Activated naive CD4-positive, alpha-beta T cell treated with anti-CD3 and anti-CD28 coated beads, Interleukin-2, amount 50 U/mL, for 24 hours (primary cell): ENCODE results near the gene UFD1.

Source experiments
- H3K27ac Mint-ChIP-seq: one replicate; pipeline ENCODE4 v1.8.0; 2021; ENCODE audit warnings: mild to moderate bottlenecking, mixed read lengths
- H3K27me3 Mint-ChIP-seq: one replicate; pipeline ENCODE4 v1.8.0; 2021; ENCODE audit warnings: mixed read lengths
- H3K36me3 Mint-ChIP-seq: one replicate; pipeline ENCODE4 v1.8.0; 2021; ENCODE audit warnings: mixed read lengths
- H3K4me1 Mint-ChIP-seq: one replicate; pipeline ENCODE4 v1.8.0; 2021; ENCODE audit warnings: mixed read lengths
- H3K4me3 Mint-ChIP-seq: one replicate; pipeline ENCODE4 v1.8.0; 2021; ENCODE audit warnings: mild to moderate bottlenecking, mixed read lengths
- H3K9me3 Mint-ChIP-seq: one replicate; pipeline ENCODE4 v1.8.0; 2021; ENCODE audit warnings: mixed read lengths

UFD1 gene

GRCh38 chr22:19412923-19413322 is 66.1 kb downstream of the UFD1 start:
- Mint-ChIP-seq H3K4me1 (peaks cover 37% of the 10 kb centered on the region), H3K9me3 (no peaks in the 10 kb centered on the region), H3K27me3 (no peaks in the 10 kb centered on the region), H3K36me3 (peaks cover 7% of the 10 kb centered on the region), H3K4me3 (no peak overlapping the region), H3K27ac (no peak overlapping the region)

- H3K36me3 Mint-ChIP-seq, result peaks cover 7% of the 10 kb centered on the region
- H3K27ac Mint-ChIP-seq, result no peak overlapping the region
- H3K4me3 Mint-ChIP-seq, result no peak overlapping the region
- H3K27me3 Mint-ChIP-seq, result no peaks in the 10 kb centered on the region
- H3K9me3 Mint-ChIP-seq, result no peaks in the 10 kb centered on the region
- H3K4me1 Mint-ChIP-seq, result peaks cover 34% of the 10 kb centered on the region
Measured at GRCh38 chr22:19412478-19412877, 66.5 kb downstream of the UFD1 start.

- no peaks in the 10 kb centered on the region for H3K9me3 Mint-ChIP-seq
- no peak overlapping the region for H3K4me3 Mint-ChIP-seq
- no peaks in the 10 kb centered on the region for H3K27me3 Mint-ChIP-seq
- peaks cover 9% of the 10 kb centered on the region for H3K36me3 Mint-ChIP-seq
- peaks cover 30% of the 10 kb centered on the region for H3K4me1 Mint-ChIP-seq
- H3K27ac Mint-ChIP-seq, result no peak overlapping the region
Measured at GRCh38 chr22:19411690-19412045, 67.3 kb downstream of the UFD1 start.

GRCh38 chr22:19410941-19411689 is 67.9 kb downstream of the UFD1 start:
- H3K4me3 Mint-ChIP-seq, result no peak overlapping the region
- H3K36me3 Mint-ChIP-seq, result peaks cover 12% of the 10 kb centered on the region
- no peak overlapping the region for H3K27ac Mint-ChIP-seq
- H3K27me3 Mint-ChIP-seq, result no peaks in the 10 kb centered on the region
- peaks cover 29% of the 10 kb centered on the region for H3K4me1 Mint-ChIP-seq
- no peaks in the 10 kb centered on the region for H3K9me3 Mint-ChIP-seq

GRCh38 chr22:19407649-19408606 is 71.1 kb downstream of the UFD1 start:
- H3K36me3 Mint-ChIP-seq, result peaks cover 11% of the 10 kb centered on the region
- H3K27ac Mint-ChIP-seq, result no peak overlapping the region
- no peaks in the 10 kb centered on the region for H3K27me3 Mint-ChIP-seq
- peaks cover 15% of the 10 kb centered on the region for H3K4me1 Mint-ChIP-seq
- no peak overlapping the region for H3K4me3 Mint-ChIP-seq
- H3K9me3 Mint-ChIP-seq, result no peaks in the 10 kb centered on the region

- Mint-ChIP-seq H3K36me3 (peaks cover 11% of the 10 kb centered on the region), H3K4me3 (no peak overlapping the region), H3K4me1 (peaks cover 5% of the 10 kb centered on the region), H3K9me3 (no peaks in the 10 kb centered on the region), H3K27me3 (no peaks in the 10 kb centered on the region), H3K27ac (no peak overlapping the region)
Measured at GRCh38 chr22:19406846-19407245, 72.1 kb downstream of the UFD1 start.

GRCh38 chr22:19406281-19406811 is 72.6 kb downstream of the UFD1 start:
- Mint-ChIP-seq H3K4me1 (no peaks in the 10 kb centered on the region), H3K36me3 (peaks cover 11% of the 10 kb centered on the region), H3K27ac (no peak overlapping the region), H3K4me3 (no peak overlapping the region), H3K27me3 (no peaks in the 10 kb centered on the region), H3K9me3 (no peaks in the 10 kb centered on the region)

GRCh38 chr22:19405652-19406051 is 73.3 kb downstream of the UFD1 start:
- Mint-ChIP-seq H3K27me3 (no peaks in the 10 kb centered on the region), H3K27ac (no peak overlapping the region), H3K4me3 (no peak overlapping the region), H3K9me3 (no peaks in the 10 kb centered on the region), H3K36me3 (peaks cover 11% of the 10 kb centered on the region), H3K4me1 (no peaks in the 10 kb centered on the region)

- H3K27me3 Mint-ChIP-seq, result no peaks in the 10 kb centered on the region
- no peak overlapping the region for H3K4me3 Mint-ChIP-seq
- peaks cover 15% of the 10 kb centered on the region for H3K36me3 Mint-ChIP-seq
- H3K4me1 Mint-ChIP-seq, result no peaks in the 10 kb centered on the region
- no peaks in the 10 kb centered on the region for H3K9me3 Mint-ChIP-seq
- no peak overlapping the region for H3K27ac Mint-ChIP-seq
Measured at GRCh38 chr22:19405133-19405532, 73.9 kb downstream of the UFD1 start.

- Mint-ChIP-seq H3K4me1 (no peaks in the 10 kb centered on the region), H3K27me3 (no peaks in the 10 kb centered on the region), H3K9me3 (no peaks in the 10 kb centered on the region), H3K4me3 (no peak overlapping the region), H3K36me3 (peaks cover 16% of the 10 kb centered on the region), H3K27ac (no peak overlapping the region)
Measured at GRCh38 chr22:19404676-19405075, 74.3 kb downstream of the UFD1 start.

GRCh38 chr22:19402642-19403191 is 76.3 kb downstream of the UFD1 start:
- Mint-ChIP-seq H3K4me3 (no peak overlapping the region), H3K27ac (no peak overlapping the region), H3K9me3 (no peaks in the 10 kb centered on the region), H3K27me3 (no peaks in the 10 kb centered on the region), H3K4me1 (no peaks in the 10 kb centered on the region), H3K36me3 (peaks cover 16% of the 10 kb centered on the region)

GRCh38 chr22:19401483-19401882 is 77.5 kb downstream of the UFD1 start:
- no peak overlapping the region for H3K4me3 Mint-ChIP-seq
- no peak overlapping the region for H3K27ac Mint-ChIP-seq
- no peaks in the 10 kb centered on the region for H3K4me1 Mint-ChIP-seq
- H3K27me3 Mint-ChIP-seq, result no peaks in the 10 kb centered on the region
- H3K36me3 Mint-ChIP-seq, result peaks cover 13% of the 10 kb centered on the region
- no peaks in the 10 kb centered on the region for H3K9me3 Mint-ChIP-seq

GRCh38 chr22:19400881-19401280 is 78.1 kb downstream of the UFD1 start:
- Mint-ChIP-seq H3K4me3 (no peak overlapping the region), H3K36me3 (peaks cover 11% of the 10 kb centered on the region), H3K9me3 (no peaks in the 10 kb centered on the region), H3K4me1 (no peaks in the 10 kb centered on the region), H3K27me3 (no peaks in the 10 kb centered on the region), H3K27ac (no peak overlapping the region)
